HCT116 (cell line): ENCODE data around the gene KIAA1671. TPM values are rescaled to one million over a fixed set of nuclear protein-coding genes. Genes with fewer than 3 reads are reported as not detected.

ENCODE experiments used
- ATAC-seq: fragments of 200-7000 bp; cut with Tn5 transposase; 2 replicates; pipeline ENCODE4 v1.9.1; 2020; ENCODE audit warnings: mild to moderate bottlenecking, moderate library complexity
- BruUV-seq: library from RNA; stranded (reverse); fragments of 400-500 nt; replicated peaks from 2 replicates; lab custom pipeline; 2021; lab: Mats Ljungman, UMichigan
- CTCF ChIA-PET: fragments of 300-600 bp; sonication (Branson Sonifier 250); formaldehyde crosslinking; loops from one replicate; lab custom pipeline; 2021; ENCODE audit warnings: antibody characterized with exemption; lab: Charles Lee
- POLR2A ChIA-PET: fragments of 300-600, 350-600 bp; sonication (Branson Sonifier 250); formaldehyde crosslinking; loops from one replicate; lab custom pipeline; 2021; ENCODE audit warnings: antibody characterized with exemption; lab: Charles Lee
- RAD21 ChIA-PET, 2 experiments: fragments of 300-600 bp; sonication (Branson Sonifier 250); formaldehyde crosslinking; loops; one replicate each; lab custom pipeline; 2023; ENCODE audit warnings: low total read pairs in 2 of 2; ENCODE audit not compliant: uncharacterized antibody in 2 of 2, unreplicated experiment in 2 of 2, low non-redundant PET in 1 of 2; lab: Charles Lee
- DNase-seq: peaks from one replicate; pipeline ENCODE4 v3.0.0-alpha.2; 2010; ENCODE audit warnings: low read depth, low spot score
- H2AFZ ChIP-seq: fragments of 200-600 bp; shearing (Covaris generic), sonication (generic); 2 replicates; pipeline ENCODE4 v1.6.1; 2017; ENCODE audit warnings: low read depth, mixed run types, mixed read lengths, antibody characterized with exemption, low read length; ENCODE audit not compliant: poor library complexity, severe bottlenecking
- H3K27ac ChIP-seq: 2 replicates; pipeline ENCODE4 v1.5.1; 2012; ENCODE audit warnings: low read depth, low read length
- H3K27me3 ChIP-seq: fragments of 200-600 bp; sonication (generic); 2 replicates; pipeline ENCODE4 v1.6.1; 2016; ENCODE audit warnings: mixed run types, low read length, mixed read lengths; ENCODE audit not compliant: insufficient read depth
- H3K36me3 ChIP-seq, 2 experiments: fragments of 200-500 bp in 1 of 2; fragments of 200-600 bp in 1 of 2; sonication (Bioruptor generic) in 1 of 2; sonication (generic) in 1 of 2; 2 replicates each; pipeline versions ENCODE4 v1.5.1 to v1.6.1; 2014 to 2016; ENCODE audit warnings: low read length in 2 of 2, inconsistent platforms in 1 of 2, mixed read lengths in 1 of 2, mixed run types in 1 of 2; ENCODE audit not compliant: insufficient read depth in 2 of 2, control insufficient read depth in 1 of 2
- H3K4me1 ChIP-seq, 2 experiments: fragments of 200-600 bp in 1 of 2; sonication (generic) in 1 of 2; 2 replicates each; pipeline versions ENCODE4 v1.5.1 to v1.6.1; 2012 to 2017; ENCODE audit warnings: low read length in 2 of 2, inconsistent platforms in 1 of 2, mild to moderate bottlenecking in 1 of 2, mixed read lengths in 1 of 2, mixed run types in 1 of 2, moderate library complexity in 1 of 2; ENCODE audit not compliant: insufficient read depth in 2 of 2, control insufficient read depth in 1 of 2
- H3K4me2 ChIP-seq: fragments of 200-600 bp; sonication (generic); 2 replicates; pipeline ENCODE4 v1.6.1; 2017; ENCODE audit warnings: mixed run types, low read length, mixed read lengths
- H3K4me3 ChIP-seq, 2 experiments: fragments of 200-600 bp in 1 of 2; sonication (generic) in 1 of 2; replicated peaks in 1 of 2; 2 replicates each; pipeline ENCODE4 v1.5.1; 2011 to 2016; ENCODE audit warnings: low read length in 2 of 2, control low read depth in 1 of 2, low read depth in 1 of 2, mild to moderate bottlenecking in 1 of 2, mixed read lengths in 1 of 2, mixed run types in 1 of 2
- H3K79me2 ChIP-seq: fragments of 200-600 bp; sonication (generic); 2 replicates; pipeline ENCODE4 v1.6.1; 2017; ENCODE audit warnings: mild to moderate bottlenecking, mixed run types, low read length, moderate library complexity, mixed read lengths; ENCODE audit not compliant: insufficient read depth
- H3K9ac ChIP-seq: fragments of 200-600 bp; sonication (generic); 2 replicates; pipeline ENCODE4 v1.6.1; 2016; ENCODE audit warnings: low read length, mixed read lengths
- H3K9me2 ChIP-seq: fragments of 200-600 bp; sonication (generic), shearing (Covaris generic); 2 replicates; pipeline ENCODE4 v1.6.1; 2017; ENCODE audit warnings: mixed run types, mild to moderate bottlenecking, moderate library complexity; ENCODE audit not compliant: insufficient read depth
- H3K9me3 ChIP-seq, 2 experiments: fragments of 200-500 bp in 1 of 2; fragments of 200-600 bp in 1 of 2; sonication (Bioruptor generic) in 1 of 2; sonication (generic) in 1 of 2; 2 replicates each; pipeline ENCODE4 v1.6.1; 2014 to 2017; ENCODE audit warnings: low read length in 2 of 2, mixed read lengths in 2 of 2, inconsistent platforms in 1 of 2, low read depth in 1 of 2, mild to moderate bottlenecking in 1 of 2, mixed run types in 1 of 2, moderate library complexity in 1 of 2; ENCODE audit not compliant: control insufficient read depth in 1 of 2, insufficient read depth in 1 of 2
- H4K20me1 ChIP-seq: fragments of 200-600 bp; sonication (generic), shearing (Covaris generic); 2 replicates; pipeline ENCODE4 v1.6.1; 2017; ENCODE audit warnings: mixed run types, mild to moderate bottlenecking, moderate library complexity; ENCODE audit not compliant: insufficient read depth
- CBX3 ChIP-seq: IDR thresholded peaks from 2 replicates; pipeline ENCODE4 v1.6.1; 2012; ENCODE audit warnings: low read depth
- CEBPB ChIP-seq: IDR thresholded peaks from 2 replicates; pipeline ENCODE4 v1.6.1; 2012; ENCODE audit warnings: low read depth
- EGR1 ChIP-seq: IDR thresholded peaks from 2 replicates; pipeline ENCODE4 v1.6.1; 2012; ENCODE audit warnings: low read depth
- POLR2AphosphoS5 ChIP-seq: IDR thresholded peaks from 2 replicates; pipeline ENCODE4 v1.6.1; 2011; ENCODE audit warnings: mild to moderate bottlenecking, low read depth, low read length, moderate library complexity
- RAD21 ChIP-seq: IDR thresholded peaks from 2 replicates; pipeline ENCODE4 v1.6.1; 2012; ENCODE audit warnings: low read depth, mild to moderate bottlenecking
- SP1 ChIP-seq: IDR thresholded peaks from 2 replicates; pipeline ENCODE4 v1.6.1; 2012; ENCODE audit warnings: low read depth
- SRF ChIP-seq: IDR thresholded peaks from 2 replicates; pipeline ENCODE4 v1.6.1; 2012; ENCODE audit warnings: low read depth
- YY1 ChIP-seq: IDR thresholded peaks from 2 replicates; pipeline ENCODE4 v1.6.1; 2011; ENCODE audit warnings: low read length, low read depth, moderate library complexity, mild to moderate bottlenecking; ENCODE audit not compliant: insufficient replicate concordance; ENCODE audit errors: extremely low read depth
- ZFX ChIP-seq: fragments of 450-650 bp; IDR thresholded peaks from 2 replicates; pipeline ENCODE4 v1.6.1; 2017
- ZNF274 ChIP-seq: fragments of 200-500 bp; sonication (Bioruptor generic); IDR thresholded peaks from 2 replicates; pipeline ENCODE4 v1.6.1; 2014; ENCODE audit warnings: mild to moderate bottlenecking, low read depth, low read length, inconsistent platforms
- intact Hi-C: fragments of 100-400 bp; cut with micrococcal nuclease; formaldehyde crosslinking; loops from 2 replicates; pipeline ENCODE4 v1.10.0; 2022
- total RNA-seq: library from RNA; stranded (reverse); gene quantifications from one replicate; pipeline ENCODE4 v1.2.1, GENCODE V29; 2021; ENCODE audit not compliant: unreplicated experiment

Gene KIAA1671
- total RNA-seq, 1 experiment from 2014 or later = 36.8 TPM

- H4K20me1 ChIP-seq = no peaks in the 10 kb centered on the region
- BruUV-seq = no TSS peak
- H3K27ac ChIP-seq = no peak overlapping the region
- no peak for DNase-seq
- no peak for TF ChIP-seq SP1
- TF ChIP-seq EGR1 = no peak
- no peak for TF ChIP-seq POLR2AphosphoS5
- no peak for TF ChIP-seq YY1
- H3K9ac ChIP-seq = no peak overlapping the region
- intact Hi-C loops = no loop called here
- H3K9me2 ChIP-seq = no peaks in the 10 kb centered on the region
- H3K4me1 ChIP-seq = peaks cover under 1 to 4% of the 10 kb centered on the region in 2 experiments; a peak in 3 of 4 replicates
- ATAC-seq = no peak
- no peak overlapping the region for H3K4me2 ChIP-seq
- no peak overlapping the region for H2AFZ ChIP-seq
- no peaks in the 10 kb centered on the region for H3K27me3 ChIP-seq
- ChIA-PET POLR2A (no interaction called here), CTCF (no interaction called here), RAD21 (no interaction called here)
- H3K36me3 ChIP-seq = peaks cover 0 to 9% of the 10 kb centered on the region in 2 experiments; a peak in 1 of 4 replicates
- peaks cover 0 to 6% of the 10 kb centered on the region in 2 experiments; a peak in 1 of 4 replicates for H3K9me3 ChIP-seq
- H3K4me3 ChIP-seq = no peak overlapping the region
- 0 out of 2 replicates have a peak, but pooled peaks cover 2% of the 10 kb centered on the region for H3K79me2 ChIP-seq
Measured at GRCh38 chr22:25125693-25126357, 173.3 kb downstream of the KIAA1671 start.

GRCh38 chr22:25126510-25126909 is 174.0 kb downstream of the KIAA1671 start:
- POLR2A ChIA-PET = no interaction called here

More at GRCh38 chr22:25126510-25126909, 174.0 kb downstream of the KIAA1671 start:
- RAD21 ChIA-PET = no interaction called here
- no TSS peak for BruUV-seq
- intact Hi-C loops = no loop called here
- peaks cover 0 to 9% of the 10 kb centered on the region in 2 experiments; a peak in 1 of 4 replicates for H3K36me3 ChIP-seq
- no peak overlapping the region for H3K4me2 ChIP-seq
- no peaks in the 10 kb centered on the region for H3K27me3 ChIP-seq
- H3K4me3 ChIP-seq = no peak overlapping the region
- no peaks in the 10 kb centered on the region for H3K4me1 ChIP-seq
- no peak overlapping the region for H3K9ac ChIP-seq
- TF ChIP-seq EGR1 (no peak), ZNF274 (no peak), CBX3 (no peak), RAD21 (no peak), CEBPB (no peak), POLR2AphosphoS5 (no peak), SRF (no peak), ZFX (no peak)
- CTCF ChIA-PET = no interaction called here
- no peaks in the 10 kb centered on the region for H3K9me2 ChIP-seq
- H3K79me2 ChIP-seq = 0 out of 2 replicates have a peak, but pooled peaks cover 2% of the 10 kb centered on the region
- no peak overlapping the region for H2AFZ ChIP-seq
- DNase-seq (no peak), ATAC-seq (no peak)
- H3K9me3 ChIP-seq = peaks cover 0 to 6% of the 10 kb centered on the region in 2 experiments; a peak in 1 of 4 replicates
- H3K27ac ChIP-seq = no peak overlapping the region
- no peaks in the 10 kb centered on the region for H4K20me1 ChIP-seq
